A172 (cell line): Measurements from ENCODE around the gene S100A2. TPM values are rescaled to one million over a fixed set of nuclear protein-coding genes. Genes with fewer than 3 reads are reported as not detected.

Experiments used
- DNase-seq: peaks from one replicate; pipeline ENCODE4 v3.0.0-alpha.2; 2015; ENCODE audit warnings: low spot score
- total RNA-seq: library from RNA; depleted of rRNA; stranded (reverse); fragments of >200 nt; shearing (Covaris generic); gene quantifications from 2 replicates; pipeline ENCODE4 v1.2.3, GENCODE V29; 2014; rRNA removed

The S100A2 gene
- 41.3 and 63.0 TPM in 2 replicates for total RNA-seq

GRCh38 chr1:153565529-153566374 is at the start of gene S100A2:
Gene S100A2, minus strand, starts transcription at chr1:153565844. Its CDS starts 1,967 bp downstream, at chr1:153563877.
- peak; percentile 97 for DNase-seq

DNA sequence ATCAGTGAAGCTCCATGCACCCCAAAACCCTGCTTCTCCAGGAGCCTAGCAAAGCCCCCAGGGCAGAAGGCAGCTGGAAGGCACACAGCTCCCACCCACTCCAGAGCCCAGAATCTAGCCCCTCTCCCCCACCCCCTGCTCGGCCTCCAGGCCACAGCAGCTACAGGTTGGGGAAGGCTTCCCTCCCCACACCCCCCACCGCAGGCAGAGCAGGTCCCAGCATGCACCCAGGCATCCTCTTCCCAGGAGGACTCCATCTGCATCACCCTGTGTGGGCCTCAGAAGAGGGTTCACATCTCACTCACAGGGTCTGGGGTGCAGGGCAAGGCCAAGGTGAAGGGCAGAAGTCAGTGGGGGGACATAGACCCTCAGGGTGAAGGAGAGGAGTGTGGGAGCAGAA is 49.8 kb upstream of the S100A2 start:
- no peak for DNase-seq

GRCh38 chr1:153614906-153615305 is 49.3 kb upstream of the S100A2 start:
- no peak for DNase-seq

GRCh38 chr1:153614189-153614900 is 48.7 kb upstream of the S100A2 start:
- no peak for DNase-seq

GRCh38 chr1:153613406-153613805 is 47.8 kb upstream of the S100A2 start:
- no peak for DNase-seq

DNA sequence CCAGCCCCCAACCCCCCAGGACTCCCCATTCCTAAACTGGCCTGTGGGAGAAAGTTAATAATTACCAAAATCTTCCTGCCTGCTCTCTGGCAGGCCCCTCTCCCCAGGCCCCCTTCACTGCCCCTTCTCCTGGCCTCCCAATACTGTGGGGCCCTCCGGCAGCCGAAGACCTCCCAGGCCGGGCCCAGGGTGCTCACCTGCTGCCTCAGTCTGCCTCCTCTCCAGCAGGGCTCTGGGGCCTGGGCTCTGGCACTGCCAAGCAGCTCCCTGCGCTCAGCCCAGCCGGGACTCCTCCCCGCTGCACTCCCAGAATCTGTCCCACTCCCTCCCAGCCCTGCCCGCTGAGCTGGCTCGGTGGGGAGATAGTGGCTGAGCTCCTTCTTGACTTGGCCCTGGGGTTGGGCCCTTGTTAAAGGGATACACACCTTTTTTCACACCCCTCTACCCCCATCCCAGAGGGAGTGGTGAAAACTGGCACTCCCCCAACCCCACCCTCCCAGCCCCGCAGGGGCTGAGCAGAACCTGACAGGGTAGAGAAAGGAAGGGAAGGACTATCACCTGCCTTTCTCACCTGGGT is 47.2 kb upstream of the S100A2 start, which contains the start of gene S100A16:
Gene S100A16 (minus strand): TSS at position 383 of the 577 bp plus-strand sequence. CDS start 4,986 bp downstream, outside the sequence.
- DNase-seq: peak; percentile 79

GRCh38 chr1:153612111-153612754 is 46.6 kb upstream of the S100A2 start:
- DNase-seq: no peak

- no peak for DNase-seq
Observed at GRCh38 chr1:153611356-153611755, 45.7 kb upstream of the S100A2 start.

- DNase-seq: peak; percentile 71
Observed at GRCh38 chr1:153610811-153611301, 45.2 kb upstream of the S100A2 start.

DNA sequence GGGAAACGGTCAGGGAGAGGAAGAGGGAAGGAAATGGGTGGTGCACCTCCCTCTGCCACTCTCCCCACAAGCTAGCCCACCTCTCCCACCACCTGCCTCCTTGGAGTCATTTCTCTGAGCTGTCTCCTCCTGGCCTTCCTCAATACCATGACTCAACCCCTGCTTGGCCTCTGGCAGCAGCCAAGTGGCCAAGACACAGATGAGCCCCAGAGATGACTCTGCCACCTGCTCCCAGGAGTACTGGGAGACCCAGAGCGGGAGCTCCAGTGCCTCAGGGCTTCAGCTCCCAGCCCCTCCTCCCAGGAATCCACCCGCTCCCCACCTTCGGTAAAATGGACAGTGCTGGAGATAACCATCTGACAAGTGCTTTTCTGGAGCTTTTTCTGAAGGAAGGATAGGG is 44.7 kb upstream of the S100A2 start:
- peak; percentile 87 for DNase-seq

DNA sequence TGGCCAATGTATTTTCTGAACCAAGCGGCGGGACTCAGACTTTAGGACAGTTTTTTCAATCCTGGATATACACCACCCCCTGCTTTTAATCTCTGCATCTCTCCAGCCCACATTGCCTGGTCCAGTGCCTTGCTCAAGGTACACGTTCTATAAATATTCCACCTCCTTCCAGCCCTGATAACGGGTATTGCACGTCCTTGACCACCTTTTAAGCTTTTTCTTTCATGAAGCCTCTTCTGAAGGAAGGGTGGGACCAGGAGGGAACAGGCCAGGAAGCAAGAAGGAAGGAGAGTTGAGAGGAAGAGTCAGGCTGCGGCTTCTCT is 43.9 kb upstream of the S100A2 start:
- DNase-seq: peak; percentile 34

GRCh38 chr1:153608742-153609584 is 43.3 kb upstream of the S100A2 start:
- peak; percentile 98 for DNase-seq

- DNase-seq: peak; percentile 63
Observed at GRCh38 chr1:153608089-153608682, 42.5 kb upstream of the S100A2 start.

DNA sequence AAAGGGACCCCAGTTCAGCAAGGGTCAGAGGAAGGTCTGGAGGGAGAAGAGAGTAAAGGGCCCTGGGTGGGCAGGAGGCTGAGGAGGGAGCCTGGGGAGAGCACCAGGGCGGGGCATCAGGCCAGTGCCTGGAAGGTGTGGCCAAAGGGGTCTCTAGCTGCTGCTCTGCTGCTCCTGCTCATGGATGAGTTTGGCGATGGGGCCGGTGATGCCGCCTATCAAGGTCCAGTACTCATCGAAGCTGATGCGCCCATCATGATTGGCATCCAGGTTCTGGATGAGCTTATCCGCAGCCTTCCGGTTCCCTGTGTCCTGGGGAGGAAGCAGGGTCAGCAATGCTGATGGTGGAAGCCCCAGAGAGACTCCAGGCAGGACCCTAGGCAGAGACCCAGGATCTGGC is 41.7 kb upstream of the S100A2 start:
- DNase-seq: no peak

GRCh38 chr1:153606194-153606593 is 40.5 kb upstream of the S100A2 start:
- no peak for DNase-seq

- DNase-seq: no peak
Observed at GRCh38 chr1:153602749-153603148, 37.1 kb upstream of the S100A2 start.

DNA sequence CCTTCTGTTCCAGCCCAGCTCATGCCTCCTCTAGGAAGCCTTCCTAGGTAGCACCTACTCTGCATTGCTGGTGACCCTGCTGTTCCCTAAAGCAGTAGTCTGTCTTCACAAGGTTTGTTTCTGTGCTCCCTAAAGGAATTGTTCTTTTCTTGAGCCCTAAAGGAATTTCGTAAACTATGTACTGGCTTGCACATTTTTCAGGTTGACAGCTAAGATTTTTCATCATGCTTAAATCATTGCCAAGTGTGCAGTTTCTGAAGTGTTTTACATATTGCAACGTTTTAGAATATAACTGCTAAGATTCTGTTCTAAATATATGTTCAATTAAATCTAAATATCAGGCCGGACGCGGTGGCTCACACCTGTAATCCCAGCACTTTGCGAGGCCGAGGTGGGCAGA is 34.2 kb upstream of the S100A2 start:
- DNase-seq: no peak

GRCh38 chr1:153598309-153599172 is 32.9 kb upstream of the S100A2 start:
- DNase-seq: peak; percentile 71

- DNase-seq: peak; percentile 91
Observed at GRCh38 chr1:153597206-153597605, 31.6 kb upstream of the S100A2 start.

GRCh38 chr1:153592748-153593147 is 27.1 kb upstream of the S100A2 start:
- DNase-seq: no peak
